Sigmoid colon (tissue), 4 donors: Measurements from ENCODE around the gene EPHA7.

Experiments used
- EP300 ChIP-seq, 4 donors: sonication (generic); formaldehyde crosslinking; IDR thresholded peaks; one replicate each; pipeline ENCODE4 v1.6.1; 2017; ENCODE audit warnings: antibody characterized with exemption in 4 of 4
- POLR2A ChIP-seq, 2 donors: fragments of 450-650 bp; IDR thresholded peaks; one replicate each; pipeline ENCODE4 v1.6.1; 2016; ENCODE audit warnings: antibody characterized with exemption in 2 of 2, mild to moderate bottlenecking in 2 of 2, moderate library complexity in 2 of 2
- POLR2AphosphoS5 ChIP-seq, 4 donors: sonication (generic); formaldehyde crosslinking; IDR thresholded peaks; one replicate each; pipeline ENCODE4 v1.6.1; 2017; ENCODE audit warnings: antibody characterized with exemption in 4 of 4
- TF ChIP-seq, protein P1 (sequence below), 4 experiments: fragments of 450-650 bp in 3 of 4; fragments of 200-600 bp in 1 of 4; IDR thresholded peaks; one replicate each; pipeline ENCODE4 v1.5.1; 2016 to 2019; ENCODE audit warnings: antibody characterized with exemption in 4 of 4, mild to moderate bottlenecking in 3 of 4, moderate library complexity in 2 of 4

DNA sequence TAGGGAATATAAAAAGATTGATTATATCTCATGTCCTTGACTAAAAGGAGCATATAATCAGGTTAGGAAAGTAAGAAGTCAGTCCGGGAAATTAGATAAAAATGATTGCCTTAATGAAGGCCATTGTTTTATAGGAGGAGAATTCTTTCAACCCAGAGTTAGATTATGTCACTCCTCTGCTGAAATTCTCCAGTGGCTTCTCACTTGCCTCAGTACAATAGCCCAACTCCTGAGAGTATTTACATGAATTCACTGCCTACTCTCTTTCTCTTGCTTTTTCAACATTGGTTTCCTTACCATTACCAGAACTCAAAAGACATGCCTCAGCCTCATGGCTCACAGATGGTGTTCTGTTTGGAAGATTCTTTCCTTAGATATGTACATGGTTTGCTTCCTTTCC, 114.9 kb downstream of the EPHA7 start:
- TF ChIP-seq, protein P1, sequence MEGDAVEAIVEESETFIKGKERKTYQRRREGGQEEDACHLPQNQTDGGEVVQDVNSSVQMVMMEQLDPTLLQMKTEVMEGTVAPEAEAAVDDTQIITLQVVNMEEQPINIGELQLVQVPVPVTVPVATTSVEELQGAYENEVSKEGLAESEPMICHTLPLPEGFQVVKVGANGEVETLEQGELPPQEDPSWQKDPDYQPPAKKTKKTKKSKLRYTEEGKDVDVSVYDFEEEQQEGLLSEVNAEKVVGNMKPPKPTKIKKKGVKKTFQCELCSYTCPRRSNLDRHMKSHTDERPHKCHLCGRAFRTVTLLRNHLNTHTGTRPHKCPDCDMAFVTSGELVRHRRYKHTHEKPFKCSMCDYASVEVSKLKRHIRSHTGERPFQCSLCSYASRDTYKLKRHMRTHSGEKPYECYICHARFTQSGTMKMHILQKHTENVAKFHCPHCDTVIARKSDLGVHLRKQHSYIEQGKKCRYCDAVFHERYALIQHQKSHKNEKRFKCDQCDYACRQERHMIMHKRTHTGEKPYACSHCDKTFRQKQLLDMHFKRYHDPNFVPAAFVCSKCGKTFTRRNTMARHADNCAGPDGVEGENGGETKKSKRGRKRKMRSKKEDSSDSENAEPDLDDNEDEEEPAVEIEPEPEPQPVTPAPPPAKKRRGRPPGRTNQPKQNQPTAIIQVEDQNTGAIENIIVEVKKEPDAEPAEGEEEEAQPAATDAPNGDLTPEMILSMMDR (IDR thresholded peaks at IDR 0.05): no peak
- TF ChIP-seq POLR2A (IDR thresholded peaks at IDR 0.05) (no peak), POLR2AphosphoS5 (IDR thresholded peaks at IDR 0.05) (no peak), EP300 (IDR thresholded peaks at IDR 0.05) (no peak)
